Frontal cortex (tissue), 4 donors: ENCODE measurements around the gene C15orf62. TPM values are rescaled to one million over a fixed set of nuclear protein-coding genes. Genes with fewer than 3 reads are reported as not detected.

ENCODE experiments used
- DNase-seq, 2 donors: peaks; one replicate each; pipeline ENCODE4 v3.0.0; 2012; ENCODE audit warnings: low spot score in 2 of 2
- FAIRE-seq: peaks from 2 replicates; lab custom pipeline; 2012; peaks lifted over from hg19 to GRCh38; lab: Jason Lieb, UNC
- total RNA-seq: library from RNA; depleted of rRNA; stranded (reverse); fragments of >200 nt; gene quantifications from one replicate; pipeline ENCODE4 v1.2.3, GENCODE V29; 2014
- donor health status: control.
- donor health status: control.
- donor health status: control.

C15orf62 gene
- total RNA-seq, 1 donor from 2014 or later = not detected

GRCh38 chr15:40754883-40755811 is 14.6 kb upstream of the C15orf62 start, which contains the start of gene RMDN3:
TSS of gene RMDN3 (minus strand) at chr15:40755254. CDS start at chr15:40754783, 471 bp downstream.
- no peak for FAIRE-seq
- DNase-seq = peak; percentile 91 to 97

- FAIRE-seq (no peak), DNase-seq (no peak)
Observed at GRCh38 chr15:40755812-40756208, 14.0 kb upstream of the C15orf62 start.

- DNase-seq = no peak
- no peak for FAIRE-seq
Observed at GRCh38 chr15:40756938-40757337, 12.8 kb upstream of the C15orf62 start.

- no peak for DNase-seq
- FAIRE-seq = no peak
Observed at GRCh38 chr15:40759961-40760360, 9.8 kb upstream of the C15orf62 start.

- FAIRE-seq (no peak), DNase-seq (peak in 1 of 2 donors; percentile 70)
Observed at GRCh38 chr15:40762919-40763800, 6.6 kb upstream of the C15orf62 start.

GRCh38 chr15:40763801-40764628 is 5.8 kb upstream of the C15orf62 start, which contains the start of gene GCHFR:
TSS of gene GCHFR (plus strand) at chr15:40764068. CDS start at chr15:40764181, 113 bp downstream.
- peak; percentile 69 to 80 for DNase-seq
- FAIRE-seq = no peak

GRCh38 chr15:40764629-40765103 is 5.1 kb upstream of the C15orf62 start:
- no peak for FAIRE-seq
- DNase-seq = no peak

- FAIRE-seq (no peak), DNase-seq (no peak)
Observed at GRCh38 chr15:40766194-40766815, 3.5 kb upstream of the C15orf62 start.

- DNase-seq (no peak), FAIRE-seq (no peak)
Observed at GRCh38 chr15:40766906-40767837, 2.6 kb upstream of the C15orf62 start.

GRCh38 chr15:40767838-40768500 is 1.8 kb upstream of the C15orf62 start:
- FAIRE-seq = no peak
- no peak for DNase-seq

GRCh38 chr15:40768521-40769273 is 1.1 kb upstream of the C15orf62 start:
- no peak for FAIRE-seq

GRCh38 chr15:40770147-40770721 is 454 bp downstream of the C15orf62 start:
- no peak for DNase-seq
- FAIRE-seq = no peak

More at GRCh38 chr15:40768521-40769273, 1.1 kb upstream of the C15orf62 start:
- no peak for DNase-seq

GRCh38 chr15:40771242-40771641 is 1.5 kb downstream of the C15orf62 start:
- DNase-seq = no peak
- FAIRE-seq = no peak

- DNase-seq = no peak
- FAIRE-seq = no peak
Observed at GRCh38 chr15:40772014-40772413, 2.2 kb downstream of the C15orf62 start.

GRCh38 chr15:40773496-40773895 is 3.7 kb downstream of the C15orf62 start:
- FAIRE-seq (no peak), DNase-seq (no peak)

- DNase-seq (no peak), FAIRE-seq (no peak)
Observed at GRCh38 chr15:40773902-40774301, 4.1 kb downstream of the C15orf62 start.
